Colonic mucosa (tissue), 4 donors: Measurements from ENCODE around the gene PPP1R14C. TPM values are rescaled to one million over a fixed set of nuclear protein-coding genes. Genes with fewer than 3 reads are reported as not detected.

Experiments used
- DNase-seq: peaks from one replicate; pipeline ENCODE4 v3.0.0-alpha.2; 2020
- H3K27ac ChIP-seq: fragments of 200-600 bp; one replicate; pipeline ENCODE4 v1.8.0; 2021
- H3K27me3 ChIP-seq: fragments of 200-600 bp; one replicate; pipeline ENCODE4 v1.8.0; 2021
- H3K36me3 ChIP-seq: fragments of 200-600 bp; one replicate; pipeline ENCODE4 v1.8.0; 2021
- H3K4me1 ChIP-seq: fragments of 200-600 bp; one replicate; pipeline ENCODE4 v1.8.0; 2021; ENCODE audit warnings: mild to moderate bottlenecking
- H3K4me3 ChIP-seq: fragments of 200-600 bp; one replicate; pipeline ENCODE4 v1.8.0; 2021
- H3K9ac ChIP-seq, 2 donors: one replicate each; pipeline ENCODE4 v1.7.0; 2013; ENCODE audit warnings: control low read depth in 2 of 2, low read depth in 2 of 2, low read length in 2 of 2
- H3K9me3 ChIP-seq: fragments of 200-600 bp; one replicate; pipeline ENCODE4 v1.8.0; 2021
- CTCF ChIP-seq: fragments of 200-600 bp; IDR thresholded peaks from one replicate; pipeline ENCODE4 v1.8.0; 2022; ENCODE audit warnings: antibody characterized with exemption, mild to moderate bottlenecking
- intact Hi-C: fragments of 100-400 bp; cut with DNase I; formaldehyde crosslinking; loops from one replicate; pipeline ENCODE4 v1.14.1; 2022
- total RNA-seq, 2 donors: library from RNA; stranded (reverse); fragmentation: NEBNext Ultra II Directional in 1 of 2; extraction: Animal tissue kit (Norgen Biotek cat#: 25700) in 1 of 2; gene quantifications; one replicate each; pipeline ENCODE4 v1.2.1, GENCODE V29; 2021
- donor health status: healthy.
- donor health status: DM: no; HTN: no; CAD: no.
- donor health status: DM: no; HTN: no; CAD: no.

The PPP1R14C gene
- total RNA-seq, 2 donors from 2014 or later = 23.7 to 27.3 TPM

- H3K27ac ChIP-seq = no peak overlapping the region
- H3K4me3 ChIP-seq = no peak overlapping the region
- H3K4me1 ChIP-seq = peaks cover 9% of the 10 kb centered on the region
- no peak for TF ChIP-seq CTCF
- no peaks in the 10 kb centered on the region for H3K36me3 ChIP-seq
- no peak overlapping the region for H3K9ac ChIP-seq
- intact Hi-C loops = no loop called here
- no peaks in the 10 kb centered on the region for H3K9me3 ChIP-seq
- DNase-seq = no peak
- no peaks in the 10 kb centered on the region for H3K27me3 ChIP-seq
These were observed 7.6 kb downstream of the PPP1R14C start for GRCh38 chr6:150150458-150150820.

- H3K9me3 ChIP-seq = no peaks in the 10 kb centered on the region
- no peak for TF ChIP-seq CTCF
- peak; percentile 78 for DNase-seq
- H3K9ac ChIP-seq = no peak overlapping the region
- H3K4me1 ChIP-seq = peaks cover 9% of the 10 kb centered on the region
- no peak overlapping the region for H3K4me3 ChIP-seq
- H3K36me3 ChIP-seq = no peaks in the 10 kb centered on the region
- H3K27ac ChIP-seq = no peak overlapping the region
- intact Hi-C loops = no loop called here
- H3K27me3 ChIP-seq = no peaks in the 10 kb centered on the region
These were observed 8.2 kb downstream of the PPP1R14C start for GRCh38 chr6:150150821-150151646.

DNA sequence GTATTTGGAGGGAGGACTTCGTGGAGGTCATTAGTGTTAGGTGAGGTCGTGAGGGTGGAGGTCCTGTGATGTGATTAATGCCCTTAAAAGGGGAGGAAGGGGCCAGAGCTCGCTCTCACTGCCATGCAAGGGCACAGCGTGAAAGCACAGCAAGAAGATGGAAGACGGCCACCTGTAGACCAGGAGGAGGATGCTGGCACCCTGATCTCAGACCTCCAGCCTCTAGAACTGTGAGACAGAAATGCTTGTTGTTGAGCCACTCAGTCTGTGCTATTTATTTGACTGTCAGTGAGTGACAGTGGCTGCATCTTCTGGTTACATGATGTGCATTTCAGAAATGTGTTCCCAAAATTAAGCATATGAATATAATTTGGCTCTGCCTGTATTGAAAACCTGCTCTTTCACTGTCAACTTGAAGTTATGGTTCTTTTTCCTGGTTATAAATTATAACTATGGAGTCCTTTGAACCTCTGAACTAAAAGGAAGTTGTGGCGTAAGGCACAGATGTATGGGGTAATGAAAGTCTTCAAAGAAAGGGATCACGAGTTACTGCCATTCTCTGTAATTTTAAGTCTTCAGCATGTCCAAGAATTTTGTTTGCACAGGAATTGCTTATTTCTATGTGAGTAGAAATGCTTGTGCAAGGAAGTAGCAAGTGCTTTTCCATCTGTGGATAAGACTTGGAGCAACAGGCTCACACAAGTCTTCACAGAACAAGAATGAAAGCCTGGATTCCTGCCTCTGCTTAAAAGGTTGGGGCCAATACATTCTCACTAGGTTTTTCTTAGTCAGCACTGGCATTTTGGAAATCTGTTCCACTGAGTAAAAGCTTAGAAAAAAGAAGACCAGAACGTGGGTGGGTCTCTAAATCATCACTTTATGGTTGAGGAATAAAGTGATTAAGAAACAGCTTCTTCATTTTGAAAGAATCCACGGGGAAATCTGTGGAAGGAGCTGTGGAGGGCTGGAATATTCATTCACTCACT is 10.3 kb downstream of the PPP1R14C start:
- Histone ChIP-seq H3K9ac (peak overlapping the region in 1 of 2 donors; percentile 19), H3K9me3 (no peaks in the 10 kb centered on the region), H3K4me1 (peaks cover 9% of the 10 kb centered on the region), H3K27me3 (no peaks in the 10 kb centered on the region), H3K27ac (peak overlapping the region; percentile 56), H3K36me3 (no peaks in the 10 kb centered on the region), H3K4me3 (no peak overlapping the region)
- no peak for TF ChIP-seq CTCF
- intact Hi-C loops = no loop called here
- no peak for DNase-seq

- no peak for TF ChIP-seq CTCF
- intact Hi-C loops = no loop called here
- no peak for DNase-seq
These were observed 11.2 kb downstream of the PPP1R14C start for GRCh38 chr6:150153905-150154492.

DNA sequence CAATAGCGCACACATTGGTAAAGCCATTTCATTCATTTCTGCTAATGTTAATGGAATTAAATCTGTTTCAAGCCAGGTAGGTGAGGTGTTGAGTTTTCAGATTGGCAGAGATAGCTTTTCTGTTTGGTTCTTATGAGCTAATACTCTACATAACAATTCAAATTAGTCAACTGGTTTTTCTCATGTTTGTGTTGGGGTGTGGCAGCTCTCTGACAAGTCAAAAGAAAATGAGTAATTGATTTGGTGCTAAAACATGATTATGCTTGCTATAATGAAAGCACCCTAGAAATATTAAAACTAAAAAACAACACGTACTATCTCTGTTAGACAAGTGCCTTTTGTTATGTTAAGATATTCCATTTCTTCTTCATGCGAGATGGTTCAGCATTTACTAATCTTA is 13.6 kb downstream of the PPP1R14C start:
- no peak for TF ChIP-seq CTCF

More at GRCh38 chr6:150153905-150154492, 11.2 kb downstream of the PPP1R14C start:
- H3K27ac ChIP-seq = peak overlapping the region; percentile 56
- peak overlapping the region in 1 of 2 donors; percentile 19 for H3K9ac ChIP-seq
- H3K36me3 ChIP-seq = no peaks in the 10 kb centered on the region
- H3K4me3 ChIP-seq = no peak overlapping the region
- no peaks in the 10 kb centered on the region for H3K9me3 ChIP-seq
- H3K4me1 ChIP-seq = peaks cover 9% of the 10 kb centered on the region
- H3K27me3 ChIP-seq = no peaks in the 10 kb centered on the region

More for the DNA sequence above, 13.6 kb downstream of the PPP1R14C start:
- Histone ChIP-seq H3K4me3 (no peak overlapping the region), H3K9ac (no peak overlapping the region), H3K27me3 (no peaks in the 10 kb centered on the region), H3K9me3 (no peaks in the 10 kb centered on the region), H3K36me3 (no peaks in the 10 kb centered on the region), H3K27ac (no peak overlapping the region), H3K4me1 (peaks cover 9% of the 10 kb centered on the region)
- intact Hi-C loops = no loop called here
- no peak for DNase-seq
